HUDEP-2 (cell line): Measurements from ENCODE around the gene OSMR.

Experiments
- DNase-seq, 76 experiments: peaks; one replicate each; lab custom pipeline; 2025; ENCODE audit not compliant: unreplicated experiment in 76 of 76; lab: John Stamatoyannopoulos, UW

The OSMR gene

DNA sequence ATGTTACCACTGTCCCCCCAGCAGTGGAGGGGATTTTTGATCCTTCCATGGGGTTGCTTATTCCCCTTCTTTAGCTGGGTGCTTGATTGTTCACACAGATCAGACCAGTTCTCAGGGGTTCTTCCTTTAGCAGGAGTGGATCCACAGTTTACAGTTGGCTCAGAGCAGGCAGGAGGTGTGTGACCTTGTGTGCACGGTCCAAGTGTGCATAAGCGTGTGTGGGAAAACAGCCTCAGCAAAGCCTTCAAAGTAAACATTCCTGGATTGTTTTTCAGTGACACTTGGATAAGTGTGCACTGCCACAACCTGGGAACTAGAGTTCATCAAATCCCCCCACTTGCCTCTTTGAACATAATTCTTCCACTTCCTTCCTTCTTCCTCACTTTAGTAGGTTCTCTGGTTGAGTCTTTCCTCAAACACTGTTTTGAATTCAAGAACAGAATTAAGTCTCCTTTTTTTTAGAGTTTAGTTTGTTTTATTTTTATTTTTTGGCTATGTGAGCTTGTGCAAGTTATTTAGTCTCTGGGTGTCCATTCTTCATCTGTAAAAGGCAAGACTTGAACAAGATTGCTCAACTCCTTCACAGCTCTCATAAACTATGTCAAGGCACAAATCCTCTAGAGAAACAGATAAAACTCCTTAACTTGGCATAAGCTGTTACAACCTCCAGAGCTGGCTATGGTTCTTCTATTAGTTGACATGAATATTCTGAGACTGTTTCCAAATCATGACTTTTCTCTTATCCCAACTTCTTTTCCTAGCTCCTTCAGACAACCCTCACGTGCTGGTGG, 78.0 kb downstream of the OSMR start:
- DNase-seq = no peak

DNA sequence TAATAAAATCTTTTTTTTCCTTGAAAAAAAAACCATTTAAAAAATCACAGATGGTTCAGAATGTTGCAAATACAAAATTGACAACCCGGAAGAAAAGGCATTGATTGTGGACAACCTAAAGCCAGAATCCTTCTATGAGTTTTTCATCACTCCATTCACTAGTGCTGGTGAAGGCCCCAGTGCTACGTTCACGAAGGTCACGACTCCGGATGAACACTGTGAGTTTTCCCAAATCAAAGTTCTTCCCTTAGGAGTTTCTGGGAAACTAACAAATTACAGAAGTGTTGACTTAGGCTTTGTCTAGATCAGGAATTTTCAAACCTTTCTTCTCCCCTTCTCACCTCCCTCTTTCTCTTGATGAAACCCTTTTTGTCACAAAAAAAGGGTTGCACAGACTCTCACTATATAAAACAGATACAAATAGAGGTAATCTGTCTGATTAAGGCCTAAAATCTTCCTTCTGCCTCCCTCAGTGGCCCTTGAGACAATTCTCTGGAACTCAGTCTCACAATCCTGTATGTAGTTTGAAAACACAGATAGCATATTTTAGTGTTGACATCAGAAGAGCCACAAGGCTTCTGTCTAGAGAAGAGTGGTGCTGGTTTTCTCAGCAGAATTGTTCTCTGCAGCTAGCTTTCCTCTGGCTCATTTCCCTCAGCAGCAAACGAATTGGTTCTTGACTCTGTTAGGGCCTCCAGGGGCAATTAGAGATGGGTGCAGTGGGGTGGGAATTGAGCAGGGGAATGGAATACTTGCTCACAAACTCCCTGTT, 79.5 kb downstream of the OSMR start:
- no peak for DNase-seq

DNA sequence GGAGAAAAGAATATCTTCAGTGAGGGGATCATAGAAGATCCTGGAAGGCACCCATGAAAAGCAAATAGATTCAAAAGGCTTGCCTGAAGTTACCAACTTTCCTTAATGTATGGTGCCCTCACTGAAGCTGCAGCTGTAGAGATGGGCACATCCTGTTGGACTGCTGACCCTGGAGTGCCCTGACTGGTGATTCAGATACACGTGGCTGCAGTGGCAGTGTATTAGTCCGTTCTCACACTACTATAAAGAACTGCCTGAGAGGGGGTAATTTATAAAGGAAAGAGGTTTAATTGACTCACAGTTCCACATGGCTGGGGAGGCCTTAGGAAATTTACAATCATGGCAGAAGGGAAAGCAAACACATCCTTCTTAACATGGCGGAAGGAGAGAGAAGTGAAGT, 80.3 kb downstream of the OSMR start:
- DNase-seq = no peak

DNA sequence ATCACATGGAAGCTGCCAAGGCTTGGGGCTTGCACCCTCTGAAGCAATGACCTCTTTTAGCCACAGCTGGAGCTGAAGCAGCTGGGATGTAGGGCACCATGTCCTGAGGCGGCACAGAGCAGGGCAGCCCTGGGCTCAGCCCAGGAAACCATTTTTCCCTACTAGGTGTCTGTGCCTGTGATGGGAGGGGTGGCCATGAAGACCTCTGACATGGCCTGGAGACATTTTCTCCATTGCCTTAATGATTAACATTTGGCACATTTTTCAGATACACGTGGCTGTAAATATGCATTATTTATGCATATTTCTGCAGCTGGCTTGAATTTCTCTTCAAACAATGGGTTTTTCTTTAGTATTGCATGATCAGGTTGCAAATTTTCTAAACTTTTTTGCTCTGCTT, 81.7 kb downstream of the OSMR start:
- DNase-seq = no peak

DNA sequence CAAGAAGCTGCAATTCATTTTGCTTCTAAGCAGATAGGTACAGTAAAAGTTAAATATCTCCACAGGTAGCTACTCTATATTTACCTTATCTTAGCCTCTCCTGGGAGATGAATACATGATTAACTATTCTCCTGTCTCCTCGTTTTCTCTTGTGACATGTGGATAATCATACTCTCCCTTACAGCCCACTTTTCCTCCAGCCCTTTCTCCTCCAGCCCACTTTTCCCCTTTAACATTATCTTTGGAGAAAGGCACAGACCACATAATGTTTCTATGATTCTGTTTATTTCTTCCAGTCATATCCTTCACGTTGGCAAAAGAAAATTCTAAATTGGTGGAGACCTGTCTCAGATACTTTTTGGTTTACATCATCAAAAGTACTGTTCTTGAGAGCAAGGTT, 84.0 kb downstream of the OSMR start:
- DNase-seq = no peak

DNA sequence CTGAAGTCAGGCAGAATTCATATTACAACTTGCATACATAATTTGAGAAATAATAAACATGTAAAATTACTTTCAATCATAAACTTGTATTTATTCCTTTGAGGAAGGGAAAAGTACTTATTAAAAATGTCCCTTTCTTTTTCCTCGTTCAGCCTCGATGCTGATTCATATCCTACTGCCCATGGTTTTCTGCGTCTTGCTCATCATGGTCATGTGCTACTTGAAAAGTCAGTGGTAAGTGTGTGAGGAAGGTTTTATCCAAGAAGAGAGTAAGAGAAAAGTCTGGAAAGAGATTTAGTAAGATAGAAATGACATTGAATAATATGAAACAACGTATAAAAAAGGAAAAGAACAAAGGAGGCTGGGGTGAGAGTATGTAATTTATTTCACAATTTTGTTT, 85.9 kb downstream of the OSMR start:
- DNase-seq = no peak

DNA sequence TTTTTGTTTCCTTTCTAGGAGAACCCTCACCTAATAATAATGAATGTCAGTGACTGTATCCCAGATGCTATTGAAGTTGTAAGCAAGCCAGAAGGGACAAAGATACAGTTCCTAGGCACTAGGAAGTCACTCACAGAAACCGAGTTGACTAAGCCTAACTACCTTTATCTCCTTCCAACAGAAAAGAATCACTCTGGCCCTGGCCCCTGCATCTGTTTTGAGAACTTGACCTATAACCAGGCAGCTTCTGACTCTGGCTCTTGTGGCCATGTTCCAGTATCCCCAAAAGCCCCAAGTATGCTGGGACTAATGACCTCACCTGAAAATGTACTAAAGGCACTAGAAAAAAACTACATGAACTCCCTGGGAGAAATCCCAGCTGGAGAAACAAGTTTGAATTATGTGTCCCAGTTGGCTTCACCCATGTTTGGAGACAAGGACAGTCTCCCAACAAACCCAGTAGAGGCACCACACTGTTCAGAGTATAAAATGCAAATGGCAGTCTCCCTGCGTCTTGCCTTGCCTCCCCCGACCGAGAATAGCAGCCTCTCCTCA, 87.1 kb downstream of the OSMR start:
- peak in 2 of 76 experiments; percentile 8 to 13 for DNase-seq

DNA sequence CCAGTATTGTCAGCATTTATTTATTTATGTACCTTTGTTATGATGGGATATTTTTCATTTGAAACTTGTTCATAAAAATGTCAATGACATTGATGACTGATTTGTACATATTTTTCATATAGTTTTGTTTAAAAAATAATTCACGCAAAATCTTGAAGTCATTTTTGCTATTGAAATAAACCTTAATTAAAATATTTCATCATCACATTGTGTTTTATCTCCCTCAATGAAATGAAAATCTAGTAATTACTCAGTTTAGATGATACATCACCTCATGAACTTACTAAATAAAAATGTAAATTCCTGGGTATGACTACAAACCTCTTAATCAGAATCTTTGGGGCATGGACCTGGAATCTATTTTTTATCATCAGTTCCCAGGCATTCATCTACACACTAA, 89.6 kb downstream of the OSMR start:
- DNase-seq = no peak

DNA sequence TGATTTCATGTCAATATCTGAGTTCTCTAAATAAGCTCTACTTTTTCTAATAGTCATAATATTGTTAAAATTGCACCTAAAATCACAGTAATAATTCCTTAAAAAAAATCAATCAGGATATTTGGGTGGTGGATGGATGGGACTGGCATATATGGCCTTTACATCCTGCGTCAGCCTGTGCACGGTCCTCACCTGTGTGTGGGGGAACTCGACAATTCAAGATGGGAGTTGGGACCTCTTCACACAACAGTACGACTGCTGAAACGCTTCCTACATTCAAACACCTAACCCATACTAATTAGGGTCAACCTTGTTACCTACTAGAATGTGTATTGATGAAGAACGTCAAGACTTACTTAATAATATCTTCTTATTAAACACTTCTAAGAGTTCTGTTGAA, 90.5 kb downstream of the OSMR start:
- DNase-seq = no peak

DNA sequence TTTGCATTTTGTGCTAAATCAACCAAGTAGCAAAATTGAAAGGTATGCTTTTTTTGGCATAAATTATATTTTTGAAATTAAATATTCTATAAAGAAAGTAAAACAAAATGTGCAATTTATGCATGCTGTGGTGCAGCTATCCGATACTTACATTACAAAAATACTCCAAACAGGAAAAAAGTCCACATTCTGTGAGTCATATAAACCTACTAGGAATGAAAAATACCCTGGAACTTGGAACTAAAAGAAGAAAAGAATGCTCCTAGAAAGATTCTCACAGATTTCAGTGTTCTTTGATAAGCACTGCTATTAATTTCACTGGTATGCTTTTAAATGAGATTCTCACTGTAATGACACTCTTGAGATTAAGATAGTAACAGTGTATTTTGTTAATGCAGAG, 92.6 kb downstream of the OSMR start:
- no peak for DNase-seq

DNA sequence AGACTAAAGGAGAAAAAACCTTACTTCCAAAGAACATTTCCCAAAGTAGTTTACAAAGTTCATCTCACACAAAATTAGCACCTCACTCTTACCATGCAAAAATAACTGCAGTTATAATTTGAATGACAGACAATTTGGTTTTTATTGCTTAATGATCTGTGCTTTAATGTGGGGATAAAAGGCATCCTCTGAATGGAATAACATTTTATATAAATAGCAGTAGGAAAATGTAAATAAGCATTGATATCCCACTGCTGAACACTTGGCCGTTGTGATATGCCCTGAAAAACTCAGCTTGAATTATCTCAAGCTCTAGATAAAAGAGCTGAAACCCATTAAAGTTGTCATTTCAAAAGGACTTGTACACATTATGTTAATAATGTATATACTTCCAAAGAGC, 93.2 kb downstream of the OSMR start:
- no peak for DNase-seq

DNA sequence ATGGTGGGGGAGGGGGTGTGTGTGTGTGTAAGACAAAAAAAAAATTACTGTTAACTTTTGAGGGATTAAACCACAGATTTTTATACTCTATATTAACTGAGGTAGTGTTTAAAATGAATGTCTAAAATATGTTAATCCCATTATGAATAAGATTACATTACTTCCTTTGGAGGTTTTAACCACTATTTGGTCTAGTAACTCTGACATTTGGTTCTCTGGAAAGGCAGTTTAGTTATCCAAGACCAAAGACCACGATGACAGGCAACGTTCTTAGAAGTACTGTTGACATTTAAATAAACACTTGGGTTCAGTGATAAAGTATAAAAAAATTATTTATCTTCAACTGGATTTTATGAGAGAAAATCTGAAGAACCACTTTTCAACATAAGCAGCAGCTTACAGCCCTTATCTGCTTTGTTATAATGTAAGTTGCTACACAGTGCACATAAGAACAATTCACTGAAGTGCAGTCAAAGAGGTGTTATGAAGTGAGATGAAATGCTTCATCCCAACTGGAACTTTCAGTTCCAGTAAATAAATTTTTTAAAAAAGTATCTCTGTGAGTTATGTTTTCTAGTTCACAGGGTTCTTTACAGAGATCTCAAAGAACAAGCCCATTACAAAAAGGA, 94.5 kb downstream of the OSMR start:
- DNase-seq = no peak

DNA sequence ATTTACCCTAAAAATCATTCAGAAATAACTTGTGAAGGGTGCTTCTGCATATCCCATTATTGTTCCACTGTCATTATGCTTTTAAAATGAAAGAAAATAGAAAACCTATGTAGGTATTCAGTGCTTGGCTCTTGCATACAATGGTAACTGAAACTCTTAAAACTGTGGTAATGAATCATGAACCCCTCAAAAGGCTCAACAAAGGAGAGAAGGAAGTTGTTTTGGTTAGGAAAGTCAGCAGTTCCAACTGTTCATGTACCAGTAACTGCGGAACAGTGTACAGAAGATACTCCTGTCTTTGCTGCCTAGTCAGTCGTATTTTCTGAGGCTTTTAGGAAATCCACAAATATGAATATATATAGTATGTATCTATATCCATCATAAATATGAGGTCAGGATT, 96.1 kb downstream of the OSMR start:
- no peak for DNase-seq

DNA sequence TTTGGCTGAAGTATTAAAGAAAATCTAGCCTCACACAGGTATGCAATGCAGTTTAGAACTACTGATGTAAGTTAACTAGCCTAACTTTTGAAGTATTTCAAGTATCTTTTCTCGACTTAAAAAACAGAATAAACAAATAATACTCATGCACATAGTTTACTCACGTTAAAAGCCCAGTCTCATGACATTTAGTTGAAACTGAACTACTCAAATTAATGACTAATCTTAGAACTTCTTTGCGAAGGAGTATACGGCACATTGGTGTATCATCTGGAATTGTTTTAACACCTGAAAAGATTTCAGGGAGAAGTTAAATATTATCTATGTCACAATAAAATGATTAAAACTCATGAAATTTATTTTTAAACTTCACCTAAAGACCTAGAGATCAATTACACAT, 98.5 kb downstream of the OSMR start:
- no peak for DNase-seq

DNA sequence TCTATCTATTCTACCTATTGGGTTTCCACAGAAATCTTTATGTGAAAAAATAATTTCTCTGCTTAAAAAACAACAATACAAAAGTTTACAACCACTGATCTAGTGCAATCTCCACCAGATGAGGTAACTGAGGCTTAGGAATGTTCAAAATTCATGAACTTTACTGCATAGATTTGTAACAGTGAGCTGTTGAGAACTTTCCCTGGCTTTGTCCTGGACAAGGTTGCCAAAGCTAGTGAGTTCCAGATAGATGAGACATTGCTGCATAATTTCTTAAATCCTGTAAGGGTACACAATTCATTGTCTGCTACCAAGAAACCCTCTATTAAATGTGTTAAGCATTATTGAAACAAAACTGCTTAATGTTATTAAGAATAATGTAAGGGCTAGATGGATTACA, 102.7 kb downstream of the OSMR start:
- DNase-seq = no peak

DNA sequence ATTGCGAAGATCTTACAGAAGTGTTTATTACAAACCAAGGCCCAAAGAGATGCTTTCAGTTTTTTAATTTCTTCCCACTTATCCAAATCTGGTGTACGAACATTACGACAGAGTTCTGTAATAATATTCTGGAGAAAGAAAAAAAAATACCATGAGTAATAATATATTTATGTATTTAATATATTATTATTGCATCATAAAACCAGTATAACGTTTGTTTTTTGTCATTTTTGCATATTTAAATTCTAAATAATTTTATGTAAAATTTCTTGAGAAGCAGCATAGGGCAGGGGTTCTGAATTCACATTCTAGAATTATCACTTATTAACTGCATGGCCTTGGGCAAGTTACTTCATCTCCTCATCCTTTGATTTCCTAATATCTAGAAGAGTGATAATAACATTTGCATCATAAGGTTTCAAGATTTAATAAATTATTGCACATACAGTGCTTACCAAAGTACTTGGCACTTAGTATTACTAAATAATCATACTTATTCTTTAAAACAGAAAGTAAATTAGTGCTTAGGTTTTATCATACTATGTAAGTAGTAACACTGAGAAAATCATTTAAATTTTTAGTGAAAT, 107.7 kb downstream of the OSMR start:
- DNase-seq = no peak

DNA sequence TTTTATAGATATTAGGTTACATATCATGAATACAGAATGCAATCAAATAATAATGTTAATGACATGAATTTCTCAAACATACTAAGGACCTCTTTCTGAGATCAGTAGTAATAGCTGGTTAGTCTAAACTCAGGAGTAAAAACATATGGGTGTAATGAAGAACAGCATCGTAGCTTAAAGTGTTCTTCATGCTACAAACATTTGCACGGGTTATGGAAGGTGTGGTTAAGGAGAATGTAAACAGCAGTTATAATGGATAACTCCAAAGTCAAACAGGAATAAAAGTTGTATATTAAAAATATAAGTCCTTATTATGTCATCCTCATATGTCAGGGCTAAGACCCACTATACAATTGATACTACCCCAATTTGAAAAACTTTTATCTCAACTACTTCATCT, 115.9 kb downstream of the OSMR start:
- DNase-seq = no peak

DNA sequence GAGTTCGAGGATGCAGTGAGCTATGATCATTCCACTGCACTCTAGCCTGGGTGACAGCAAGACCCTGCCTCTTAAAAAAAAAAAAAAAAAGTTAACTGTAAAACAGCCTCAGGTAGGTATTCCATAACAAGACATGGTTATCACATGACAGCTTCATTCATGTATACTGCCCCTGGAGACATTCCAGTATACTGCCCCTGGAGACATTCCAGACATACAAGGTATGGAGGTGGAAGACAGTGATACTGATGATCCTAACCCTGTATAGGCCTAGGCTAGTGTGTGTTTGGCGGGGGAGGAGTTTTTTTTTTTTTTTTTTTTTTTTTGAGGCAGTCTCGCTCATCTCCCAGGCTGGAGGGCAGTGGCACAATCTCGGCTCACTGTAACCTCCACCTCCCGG, 122.9 kb downstream of the OSMR start:
- DNase-seq = no peak

DNA sequence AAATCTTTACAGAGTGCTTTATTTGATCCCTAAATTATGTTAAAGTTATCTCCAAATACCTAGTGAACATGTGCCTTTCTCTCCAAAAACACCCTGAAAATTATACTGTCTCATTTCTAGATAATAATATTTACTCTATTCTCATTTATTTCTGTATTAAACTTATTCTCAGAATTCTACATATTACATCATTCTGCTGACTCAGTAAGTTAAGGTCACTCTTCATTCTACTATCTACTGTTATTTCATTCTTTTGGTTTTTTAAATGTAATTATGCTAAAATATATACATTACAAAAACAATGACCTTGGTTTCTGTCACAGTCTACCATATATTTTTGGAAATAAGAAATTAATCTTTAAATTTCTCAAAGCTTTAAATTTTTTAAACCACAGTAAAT, 132.2 kb downstream of the OSMR start:
- no peak for DNase-seq

DNA sequence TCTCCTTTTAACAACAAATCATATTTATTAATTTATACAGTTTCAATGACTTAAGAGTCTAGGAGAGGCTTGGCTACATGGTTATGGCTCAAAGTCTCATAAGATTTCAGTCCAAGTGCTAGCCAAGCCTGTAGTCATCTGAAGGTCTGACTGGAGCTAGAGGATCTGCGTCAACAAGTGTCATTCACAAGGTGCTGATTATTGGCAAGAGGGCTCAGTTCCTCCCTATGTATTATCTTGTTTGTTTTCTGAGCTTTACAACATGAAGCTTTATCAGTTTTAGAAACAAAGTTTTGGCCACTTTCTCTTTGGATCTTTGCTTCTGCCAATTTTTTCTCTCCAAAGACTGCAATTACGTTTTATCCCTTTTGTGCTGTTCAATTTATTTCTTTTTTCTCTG, 133.7 kb downstream of the OSMR start:
- DNase-seq = no peak
